ENCODE data around the gene HSD17B2. TPM values are rescaled to one million over a fixed set of nuclear protein-coding genes. Genes with fewer than 3 reads are reported as not detected.

Gene HSD17B2
- polyA plus RNA-seq, 3 donors, result not detected

DNA sequence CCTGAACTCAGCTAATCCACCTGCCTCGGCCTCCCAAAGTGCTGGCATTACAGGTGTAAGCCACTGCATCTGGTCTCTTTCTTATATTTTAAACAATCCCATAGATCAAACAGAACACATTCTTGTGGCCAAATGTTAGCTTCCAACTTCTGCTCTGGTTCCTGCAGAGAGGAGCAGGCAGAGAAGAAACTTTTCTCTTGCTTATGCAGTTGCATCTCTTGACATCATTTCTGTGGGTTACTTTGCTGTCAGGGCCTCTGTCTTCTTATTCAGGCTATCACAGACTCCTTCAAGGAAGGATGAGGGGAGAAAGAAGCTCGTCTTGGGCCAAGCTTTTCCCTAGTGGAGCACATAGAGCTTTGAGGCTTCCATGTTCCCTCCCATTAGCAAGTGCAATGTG lies 7.8 kb downstream of the HSD17B2 start:
- Histone ChIP-seq H3K9me3 (replicated peaks in 1 of 2; ENCODE audit: control insufficient read depth in 1 of 2, insufficient read depth in 1 of 2, low read length in 2 of 2) (no peaks in the 10 kb centered on the region), H2AFZ (ENCODE audit: insufficient read depth, low read depth, low read length, poor library complexity, severe bottlenecking) (no peak overlapping the region), H3K27me3 (ENCODE audit: control insufficient read depth in 2 of 2, insufficient read depth in 2 of 2, low read length in 2 of 2) (peaks cover 0 to 2% of the 10 kb centered on the region in 2 donors), H3K79me2 (ENCODE audit: insufficient read depth, low read length) (no peaks in the 10 kb centered on the region), H3K4me3 (replicated peaks in 1 of 3; ENCODE audit: low read depth in 2 of 3, low read length in 3 of 3) (no peak overlapping the region), H3K36me3 (replicated peaks in 1 of 2; ENCODE audit: control insufficient read depth in 1 of 2, insufficient read depth in 2 of 2, low read length in 2 of 2) (no peaks in the 10 kb centered on the region), H4K20me1 (ENCODE audit: insufficient read depth, low read length) (no peaks in the 10 kb centered on the region), H3K9ac (ENCODE audit: insufficient read depth, low read length, poor library complexity, severe bottlenecking) (no peak overlapping the region), H3K4me2 (replicated peaks; ENCODE audit: extremely low read depth, low read length, poor library complexity, severe bottlenecking) (no peak overlapping the region), H3K4me1 (ENCODE audit: control insufficient read depth in 1 of 2, insufficient read depth in 2 of 2, low read length in 2 of 2) (no peaks in the 10 kb centered on the region), H3K27ac (ENCODE audit: low read depth in 1 of 2, low read length in 2 of 2) (no peak overlapping the region)
- intact Hi-C loops (cut with micrococcal nuclease), result no loop called here
- DNase-seq, result no peak
- H3K27me3 Mint-ChIP-seq (ENCODE audit: low read depth in 3 of 3), result peaks cover 4 to 10% (median 9%) of the 10 kb centered on the region in 3 donors
- WGBS (ENCODE audit: insufficient coverage), result 100% methylated on average over 1 of the region's 2 CpGs
- H3K27ac Mint-ChIP-seq, result no peak overlapping the region
- TF ChIP-seq, protein P1, sequence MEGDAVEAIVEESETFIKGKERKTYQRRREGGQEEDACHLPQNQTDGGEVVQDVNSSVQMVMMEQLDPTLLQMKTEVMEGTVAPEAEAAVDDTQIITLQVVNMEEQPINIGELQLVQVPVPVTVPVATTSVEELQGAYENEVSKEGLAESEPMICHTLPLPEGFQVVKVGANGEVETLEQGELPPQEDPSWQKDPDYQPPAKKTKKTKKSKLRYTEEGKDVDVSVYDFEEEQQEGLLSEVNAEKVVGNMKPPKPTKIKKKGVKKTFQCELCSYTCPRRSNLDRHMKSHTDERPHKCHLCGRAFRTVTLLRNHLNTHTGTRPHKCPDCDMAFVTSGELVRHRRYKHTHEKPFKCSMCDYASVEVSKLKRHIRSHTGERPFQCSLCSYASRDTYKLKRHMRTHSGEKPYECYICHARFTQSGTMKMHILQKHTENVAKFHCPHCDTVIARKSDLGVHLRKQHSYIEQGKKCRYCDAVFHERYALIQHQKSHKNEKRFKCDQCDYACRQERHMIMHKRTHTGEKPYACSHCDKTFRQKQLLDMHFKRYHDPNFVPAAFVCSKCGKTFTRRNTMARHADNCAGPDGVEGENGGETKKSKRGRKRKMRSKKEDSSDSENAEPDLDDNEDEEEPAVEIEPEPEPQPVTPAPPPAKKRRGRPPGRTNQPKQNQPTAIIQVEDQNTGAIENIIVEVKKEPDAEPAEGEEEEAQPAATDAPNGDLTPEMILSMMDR (IDR thresholded peaks at IDR 0.05), result no peak
- H3K4me3 Mint-ChIP-seq, result no peak overlapping the region
- H3K36me3 Mint-ChIP-seq, result no peaks in the 10 kb centered on the region
- peaks cover 0 to 4% (median 0%) of the 10 kb centered on the region in 7 donors for H3K9me3 Mint-ChIP-seq
- no peaks in the 10 kb centered on the region for H3K4me1 Mint-ChIP-seq

DNA sequence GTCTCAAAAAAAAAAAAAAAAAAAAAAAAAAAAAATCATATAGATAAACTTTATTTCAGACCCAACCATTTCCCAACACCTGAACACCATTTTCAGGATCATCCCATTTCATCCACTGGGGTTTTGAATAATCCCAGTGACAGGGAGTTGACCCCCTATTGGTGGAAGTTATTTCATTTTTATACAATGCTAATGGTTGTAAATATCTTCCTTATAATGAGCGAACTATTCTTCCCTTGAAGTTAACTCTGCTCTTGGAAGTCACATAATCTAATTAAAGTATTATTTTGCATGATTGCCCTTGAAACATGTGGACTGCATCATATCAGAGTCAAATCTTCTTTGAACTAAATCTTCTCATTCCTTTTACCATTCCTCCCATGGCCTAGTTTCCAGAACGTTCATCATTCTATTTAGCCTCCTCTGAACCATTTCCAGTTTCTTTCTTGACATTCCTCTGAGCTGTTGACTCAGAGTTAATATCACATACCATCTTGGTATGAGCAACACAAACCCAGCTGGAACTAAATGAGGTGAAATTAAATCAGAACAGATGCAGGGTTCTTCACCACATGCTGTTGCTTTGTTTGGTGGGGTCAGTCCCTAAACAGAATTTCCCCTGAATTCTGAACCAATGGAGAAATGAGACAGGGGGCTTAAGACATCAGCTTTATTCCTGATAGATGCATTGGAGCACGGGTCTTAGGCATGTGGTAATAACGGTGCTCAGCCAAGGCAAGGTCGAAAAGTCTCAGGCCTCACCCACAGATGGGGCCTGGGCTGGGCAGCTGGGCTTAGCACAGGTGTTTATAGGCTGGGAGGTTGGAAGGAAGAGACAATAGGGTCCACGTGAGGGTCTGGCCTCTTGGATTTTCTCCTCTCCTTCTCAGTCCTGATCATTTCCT lies 8.9 kb downstream of the HSD17B2 start:
- Mint-ChIP-seq H3K36me3 (no peaks in the 10 kb centered on the region), H3K4me3 (no peak overlapping the region), H3K27me3 (ENCODE audit: low read depth in 3 of 3) (peaks cover 4 to 12% (median 8%) of the 10 kb centered on the region in 3 donors), H3K27ac (no peak overlapping the region), H3K4me1 (no peaks in the 10 kb centered on the region), H3K9me3 (peaks cover 0 to 4% (median 0%) of the 10 kb centered on the region in 7 donors)
- DNase-seq, result no peak
- Histone ChIP-seq H3K4me3 (replicated peaks in 1 of 3; ENCODE audit: low read depth in 2 of 3, low read length in 3 of 3) (no peak overlapping the region), H4K20me1 (ENCODE audit: insufficient read depth, low read length) (no peaks in the 10 kb centered on the region), H3K9me3 (replicated peaks in 1 of 2; ENCODE audit: control insufficient read depth in 1 of 2, insufficient read depth in 1 of 2, low read length in 2 of 2) (no peaks in the 10 kb centered on the region), H3K4me2 (replicated peaks; ENCODE audit: extremely low read depth, low read length, poor library complexity, severe bottlenecking) (no peak overlapping the region), H3K36me3 (replicated peaks in 1 of 2; ENCODE audit: control insufficient read depth in 1 of 2, insufficient read depth in 2 of 2, low read length in 2 of 2) (no peaks in the 10 kb centered on the region), H2AFZ (ENCODE audit: insufficient read depth, low read depth, low read length, poor library complexity, severe bottlenecking) (no peak overlapping the region), H3K79me2 (ENCODE audit: insufficient read depth, low read length) (no peaks in the 10 kb centered on the region), H3K27ac (ENCODE audit: low read depth in 1 of 2, low read length in 2 of 2) (no peak overlapping the region), H3K9ac (ENCODE audit: insufficient read depth, low read length, poor library complexity, severe bottlenecking) (no peak overlapping the region), H3K27me3 (ENCODE audit: control insufficient read depth in 2 of 2, insufficient read depth in 2 of 2, low read length in 2 of 2) (peaks cover 2 to 4% of the 10 kb centered on the region in 2 donors), H3K4me1 (ENCODE audit: control insufficient read depth in 1 of 2, insufficient read depth in 2 of 2, low read length in 2 of 2) (no peaks in the 10 kb centered on the region)
- TF ChIP-seq, protein P1 (IDR thresholded peaks at IDR 0.05), result no peak
- intact Hi-C loops (cut with micrococcal nuclease), result no loop called here
- WGBS (ENCODE audit: insufficient coverage), result 90% methylated on average over 2 of the region's 6 CpGs
